Left hindlimb (tissue), 1 donor: ENCODE measurements around the gene PTCD3.
A peak's percentile ranks its signal among the peaks of the same experiment; 100 is the strongest.

Source experiments
- DNase-seq: peaks from one replicate; pipeline ENCODE4 v3.0.0-alpha.2; 2018

PTCD3 gene

DNA sequence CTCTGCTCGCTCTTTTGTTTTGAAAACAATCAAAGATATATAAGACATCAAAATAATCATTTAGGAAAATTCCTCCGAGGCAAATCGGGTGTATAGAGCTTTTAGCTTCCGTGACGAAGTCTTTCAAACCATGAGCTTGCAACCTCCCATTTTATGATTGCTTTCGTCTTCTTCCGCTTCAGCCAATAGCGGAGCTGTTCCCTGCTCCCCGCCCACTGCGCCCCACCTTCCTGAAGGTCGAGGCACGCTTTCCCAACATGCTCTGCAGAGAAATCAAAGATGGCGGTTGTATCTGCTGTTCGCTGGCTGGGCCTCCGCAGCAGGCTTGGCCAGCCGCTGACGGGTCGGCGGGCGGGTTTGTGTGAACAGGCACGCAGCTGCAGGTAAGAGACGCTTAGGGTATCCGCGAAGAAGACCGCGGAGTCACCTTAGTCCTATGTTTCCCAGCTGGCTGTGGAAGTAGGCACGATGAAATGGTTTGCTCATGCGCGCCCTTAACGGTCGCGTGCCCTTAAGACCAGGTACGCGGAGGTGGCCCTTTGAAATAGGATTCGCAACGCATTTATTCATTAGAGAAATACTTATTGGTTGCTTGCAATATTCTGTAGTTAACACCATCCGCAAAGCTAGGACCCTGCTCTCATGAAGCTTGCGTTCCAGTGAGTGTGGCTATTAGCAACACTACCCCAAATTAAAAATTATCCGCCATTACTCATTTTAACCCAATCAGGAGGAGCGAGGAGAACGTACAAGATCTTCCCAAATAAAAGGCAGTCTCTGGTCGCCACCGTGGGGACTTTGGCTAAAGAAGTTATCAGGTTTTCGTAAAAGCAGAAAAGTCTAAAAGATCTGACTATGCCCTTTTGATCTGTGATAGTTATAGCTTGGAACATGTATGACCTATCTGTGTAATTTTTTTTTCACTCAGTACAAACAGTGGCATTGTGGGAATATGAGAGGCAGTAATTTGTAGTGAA is at the start of gene PTCD3:
Gene PTCD3, plus strand, starts transcription at position 267 of the 977 bp plus-strand sequence. Its CDS starts 13 bp downstream, at position 280.
- peak; percentile 95 for DNase-seq

DNA sequence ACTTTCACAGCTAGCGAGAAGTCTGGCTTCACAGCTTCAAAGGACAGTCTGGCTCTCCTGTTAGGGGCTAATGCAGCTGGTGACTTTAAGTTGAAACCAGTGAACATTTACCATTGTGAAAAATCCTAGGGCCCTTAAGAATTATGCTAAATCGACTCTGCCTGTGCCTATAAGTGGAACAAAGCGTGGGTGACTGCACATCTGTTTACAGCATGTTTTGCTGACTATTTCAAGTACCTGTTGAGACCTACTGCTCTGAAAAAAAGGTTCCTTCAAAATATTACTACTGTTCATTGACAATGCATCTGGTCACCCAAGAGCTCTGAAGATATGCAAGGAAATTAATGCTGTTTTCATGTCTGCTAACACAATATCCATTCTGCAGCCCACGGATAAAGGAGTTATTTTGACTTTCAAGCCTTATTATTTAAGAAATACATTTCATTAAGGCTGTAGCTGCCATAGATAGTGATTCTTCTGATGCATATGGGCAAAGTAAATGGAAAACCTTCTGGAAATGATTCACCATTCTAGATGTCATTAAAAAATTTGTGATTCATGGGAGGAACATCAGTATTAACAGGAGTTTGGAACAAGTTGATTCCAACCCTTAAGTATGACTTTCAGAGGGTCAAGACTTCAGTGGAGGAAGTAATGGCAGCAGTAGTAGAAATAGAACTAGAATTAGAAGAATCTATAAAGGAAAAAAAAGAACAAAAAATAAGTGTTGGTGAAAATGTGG is 49.3 kb upstream of the PTCD3 start:
- no peak for DNase-seq

DNA sequence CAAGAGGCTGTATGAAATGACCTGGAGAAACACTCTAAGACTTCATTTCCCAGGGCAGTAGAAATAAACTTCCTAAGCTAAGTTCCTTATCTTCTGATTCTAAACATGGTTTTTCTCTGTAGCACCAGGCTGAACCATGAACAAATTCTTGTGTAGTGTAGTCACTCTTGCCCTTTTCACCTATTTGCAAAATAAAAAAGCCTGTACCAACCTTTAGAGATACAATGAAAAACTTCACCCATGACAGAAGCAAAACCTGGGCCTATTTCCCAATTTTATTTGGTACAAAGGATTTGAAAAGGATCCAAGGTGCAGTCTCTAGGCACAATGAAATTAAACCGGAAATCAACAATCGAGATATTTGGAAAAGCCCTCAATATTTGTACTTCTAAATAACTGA is 44.0 kb upstream of the PTCD3 start:
- no peak for DNase-seq

DNA sequence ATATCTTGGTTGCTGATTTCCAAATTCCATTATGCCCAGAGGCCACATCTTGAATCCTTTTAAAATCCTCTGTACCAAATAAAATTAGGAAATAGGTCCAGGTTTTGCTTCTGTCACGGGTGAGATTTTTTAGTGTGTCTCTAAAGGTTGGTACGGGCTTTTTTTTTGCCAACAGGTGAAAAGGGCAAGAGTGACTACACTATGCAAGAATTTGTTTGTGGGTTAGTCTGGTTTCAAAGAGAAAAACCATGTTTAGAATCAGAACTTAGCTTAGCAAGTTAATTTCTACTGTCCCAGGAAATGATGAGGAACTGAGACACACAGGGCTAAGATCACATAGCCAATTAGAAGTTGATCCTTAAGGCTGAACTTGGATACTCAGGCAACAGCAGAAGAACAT is 42.0 kb upstream of the PTCD3 start:
- DNase-seq: no peak

DNA sequence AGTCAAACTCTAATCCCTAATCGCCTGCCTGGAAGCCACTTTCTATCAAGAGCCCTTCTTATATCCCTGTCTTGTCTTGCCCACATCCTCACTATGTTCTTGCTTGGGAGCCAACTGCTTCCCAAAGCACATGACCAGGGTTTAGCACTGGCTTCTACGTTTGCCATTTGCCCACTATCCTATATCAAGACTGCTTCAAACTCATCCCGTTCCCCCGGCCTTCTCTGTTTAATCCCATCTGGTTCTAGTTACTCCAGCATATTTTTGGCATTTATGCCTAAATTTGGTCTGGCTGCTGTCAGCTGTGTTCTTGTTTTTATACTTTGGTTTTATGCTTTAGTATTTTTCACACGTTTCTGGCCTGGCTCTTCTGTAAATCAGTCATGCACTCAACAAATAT is 40.5 kb upstream of the PTCD3 start:
- no peak for DNase-seq

DNA sequence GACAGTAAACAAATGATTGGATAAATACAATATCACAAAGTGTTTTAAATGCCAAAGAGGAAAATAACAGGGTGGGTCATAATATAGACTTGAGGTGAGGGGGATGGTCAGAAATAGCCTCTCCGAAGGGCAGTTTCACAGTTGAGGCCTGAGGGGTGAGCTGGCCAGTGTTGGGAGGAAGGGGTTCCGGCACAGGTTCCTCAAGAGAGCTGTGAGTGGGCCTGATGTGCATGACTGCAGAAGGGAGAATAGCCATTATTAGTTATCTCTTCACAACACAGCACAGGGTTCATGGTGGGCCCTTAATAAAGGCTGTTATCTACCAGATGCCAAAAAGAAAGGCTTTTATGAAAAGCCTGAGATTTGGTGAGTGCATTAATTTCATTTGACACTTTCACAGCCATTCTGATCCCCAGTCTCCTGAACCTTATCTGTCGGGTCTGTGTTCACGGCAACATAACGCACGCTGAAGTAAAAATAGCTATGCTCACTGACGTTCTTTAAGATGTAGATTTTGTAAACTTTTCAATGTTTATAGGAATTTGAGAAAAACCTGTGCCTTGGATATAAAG is 39.9 kb upstream of the PTCD3 start:
- DNase-seq: no peak

DNA sequence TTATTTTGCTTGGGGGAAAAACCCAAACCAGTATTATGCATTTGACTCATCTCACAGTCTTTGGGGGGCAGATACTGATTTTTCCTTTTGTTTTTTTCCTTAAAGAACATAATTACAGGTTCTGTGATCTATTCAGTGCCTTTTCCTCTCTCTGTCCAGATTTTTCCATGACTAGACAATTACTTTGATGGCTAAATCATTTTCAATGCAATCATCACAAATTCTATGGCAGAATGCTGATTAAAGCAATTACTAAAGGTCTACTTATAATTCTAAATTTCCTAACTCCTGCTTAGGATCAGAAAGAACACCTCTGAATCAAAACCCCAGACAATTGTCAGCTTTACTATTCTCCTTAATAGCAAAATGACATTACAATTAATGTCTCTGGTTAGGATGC is 39.1 kb upstream of the PTCD3 start:
- DNase-seq: no peak

DNA sequence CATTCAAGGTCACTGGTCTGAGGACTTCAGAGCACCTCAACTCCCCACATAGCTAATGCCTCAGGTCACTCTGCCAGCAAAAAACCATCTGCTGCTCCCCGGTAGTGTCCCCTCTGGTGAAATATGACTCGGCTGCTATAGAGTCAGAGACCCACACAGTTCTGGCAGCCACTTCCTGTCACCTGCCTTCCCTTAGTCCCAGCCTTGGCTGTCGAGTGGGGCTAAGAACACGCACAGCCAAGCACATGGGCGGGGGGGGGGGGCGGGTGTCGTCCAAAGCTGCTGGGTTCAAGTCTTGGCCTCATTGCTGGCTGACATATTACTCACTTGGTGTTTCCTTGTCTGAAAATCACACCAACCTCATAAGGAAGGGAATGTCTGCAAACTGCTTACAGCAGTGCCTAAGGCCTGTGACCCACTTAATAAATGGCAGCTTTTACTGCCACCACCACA is 37.9 kb upstream of the PTCD3 start:
- no peak for DNase-seq

DNA sequence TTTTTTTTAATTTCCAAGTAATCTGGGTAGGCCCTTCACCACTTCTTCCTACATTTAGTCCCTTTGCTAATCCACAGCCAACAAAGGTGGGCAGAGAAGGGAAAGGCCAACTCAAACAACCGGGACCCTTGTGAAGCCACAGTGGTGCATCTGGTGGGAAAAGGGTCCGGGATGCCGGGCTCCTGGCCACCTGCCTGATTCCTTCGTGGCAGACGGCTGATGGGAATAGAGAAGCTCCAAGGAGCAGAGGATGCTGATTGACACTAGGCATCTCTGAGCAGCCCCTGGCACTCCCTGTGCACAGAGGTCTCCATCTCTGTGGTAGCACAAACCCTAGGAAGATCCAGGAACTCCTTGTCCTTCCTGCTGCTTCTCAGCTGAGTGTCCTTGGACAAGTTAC is 37.4 kb upstream of the PTCD3 start:
- no peak for DNase-seq

DNA sequence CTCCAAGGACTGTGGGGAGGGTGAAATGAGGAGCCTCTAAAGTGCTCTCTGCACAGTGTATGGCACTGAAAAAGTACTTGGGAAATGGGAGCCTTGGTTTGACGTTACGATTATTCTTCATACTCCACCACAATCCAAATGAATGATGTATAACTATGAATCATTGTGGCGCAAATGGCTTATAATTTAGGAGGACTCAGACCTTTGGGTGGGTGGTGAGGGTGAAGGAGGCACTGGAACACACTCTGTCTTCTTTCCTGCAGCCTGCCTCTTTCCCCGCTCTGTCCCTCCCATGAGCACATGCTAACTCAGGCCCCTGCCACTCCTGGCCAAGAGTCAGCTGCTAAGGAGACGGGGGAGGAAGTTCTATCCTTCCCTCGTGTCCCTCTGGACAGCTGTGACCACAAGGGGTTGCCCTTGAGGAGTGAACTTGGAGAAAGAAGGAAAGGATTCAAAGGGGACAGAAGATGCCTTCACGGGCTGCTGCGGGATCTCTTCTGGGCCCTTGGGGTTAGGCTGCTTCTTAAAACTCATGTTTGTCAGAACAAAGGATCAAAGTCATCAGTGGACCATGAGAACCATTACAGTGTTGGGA is 36.8 kb upstream of the PTCD3 start:
- no peak for DNase-seq

DNA sequence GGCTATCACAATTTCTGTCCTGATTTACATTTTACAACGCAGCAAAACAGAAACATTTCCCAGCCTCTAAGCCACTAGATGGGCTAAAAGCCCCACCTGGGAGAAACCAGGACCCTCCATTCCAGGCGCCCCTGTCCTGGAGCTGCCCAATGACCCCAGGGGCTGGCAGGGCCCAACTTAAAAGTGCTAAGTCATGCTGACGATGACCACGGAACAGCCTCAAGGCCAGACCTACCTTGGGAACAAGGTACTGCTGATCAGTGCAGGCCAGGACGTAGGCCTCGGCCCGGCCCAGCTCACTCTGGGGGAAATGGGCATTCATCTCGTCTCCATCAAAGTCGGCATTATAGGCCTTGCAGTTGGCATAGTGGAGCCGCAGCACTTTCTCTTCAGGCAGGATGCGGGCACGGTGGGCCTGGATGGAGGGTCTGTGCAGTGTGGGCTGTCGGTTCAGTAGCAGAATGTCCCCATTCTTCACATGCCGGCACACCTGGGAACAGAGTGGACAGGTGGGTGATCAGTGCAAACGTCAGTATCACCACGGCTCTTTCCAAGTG is 36.2 kb upstream of the PTCD3 start:
- DNase-seq: no peak

DNA sequence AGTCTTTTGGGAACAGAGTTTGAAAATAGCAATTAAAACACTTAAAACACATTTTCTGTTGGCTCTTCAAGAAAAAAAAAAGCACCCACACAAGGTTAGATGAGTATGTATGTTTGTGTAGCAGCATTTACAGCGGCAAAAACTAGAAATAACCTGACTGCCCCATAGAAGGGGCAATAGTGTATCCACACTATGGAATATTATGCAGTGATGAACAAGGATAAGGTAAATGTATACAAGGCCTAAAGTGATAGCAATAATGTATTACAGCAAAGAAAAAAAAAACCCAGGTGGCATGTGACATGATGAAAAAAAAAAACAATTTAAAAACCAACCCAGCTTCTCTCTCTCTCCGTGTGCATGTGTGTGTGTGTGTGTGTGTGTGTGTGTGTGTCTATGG is 35.2 kb upstream of the PTCD3 start:
- DNase-seq: no peak

DNA sequence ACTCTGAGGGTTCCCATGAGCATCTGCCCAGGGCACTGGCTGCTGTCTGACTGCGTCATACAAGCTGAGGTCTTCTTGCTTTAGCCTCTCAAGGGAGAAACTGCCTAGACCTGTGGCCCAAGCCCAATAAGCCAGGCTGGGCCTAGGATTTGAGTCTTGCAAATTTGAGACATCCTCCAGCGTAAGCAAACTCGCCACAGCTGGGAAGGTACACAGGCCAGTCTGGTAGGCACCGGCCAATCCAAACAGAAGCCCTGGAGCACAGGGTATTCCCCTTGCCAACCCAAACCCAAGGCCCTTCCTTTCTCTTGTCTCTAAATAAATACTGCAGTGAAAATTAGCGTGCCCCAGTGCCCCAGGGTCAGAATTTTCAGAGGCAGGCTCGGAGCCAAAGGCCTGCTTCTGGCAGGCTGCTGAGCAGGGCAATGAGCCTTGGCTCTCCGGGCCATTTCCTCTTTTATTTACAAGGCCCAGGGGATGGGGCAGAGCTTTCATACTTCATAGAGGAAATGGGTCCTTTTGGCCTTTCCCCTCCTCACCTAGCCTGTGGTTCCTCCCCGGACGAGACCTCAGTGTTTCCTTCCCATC is 33.7 kb upstream of the PTCD3 start:
- DNase-seq: peak; percentile 76

DNA sequence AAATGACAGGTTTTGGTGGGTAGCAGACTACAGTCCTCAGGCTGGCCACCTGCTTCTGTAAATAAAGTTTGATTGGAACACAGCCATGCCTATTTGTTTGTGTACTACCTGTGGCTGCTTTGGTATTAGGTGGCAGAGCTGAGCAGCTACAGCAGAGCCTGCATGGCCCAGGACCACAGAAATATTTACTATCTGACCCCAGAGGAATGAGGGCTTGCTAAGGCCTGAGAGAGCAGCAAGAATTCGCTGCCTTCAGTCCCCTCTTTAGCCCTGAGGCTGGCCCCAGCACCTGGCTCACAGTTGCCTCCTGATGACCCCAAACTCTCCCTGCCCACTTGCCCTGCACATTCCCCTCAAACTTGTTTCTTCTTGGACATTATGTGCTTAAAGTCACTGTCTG is 32.8 kb upstream of the PTCD3 start:
- DNase-seq: no peak

DNA sequence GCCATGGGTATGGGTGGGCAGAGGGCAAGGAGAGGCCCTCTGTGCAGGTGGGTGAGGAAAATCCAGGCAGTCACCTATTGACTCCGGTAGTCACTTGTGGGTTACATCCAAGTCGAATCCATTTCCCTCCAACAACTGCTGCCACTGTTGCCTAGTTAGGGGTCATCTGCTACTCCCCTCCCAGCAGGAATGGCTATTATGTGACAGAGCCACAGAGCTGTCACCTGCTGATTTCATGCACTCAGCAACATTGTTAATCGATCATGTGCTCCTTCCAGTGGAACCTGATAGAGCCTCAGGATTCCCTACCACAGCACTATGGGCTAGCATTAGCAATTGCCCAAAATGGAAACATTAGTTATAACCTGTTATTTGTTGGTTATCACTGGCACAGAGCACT is 31.8 kb upstream of the PTCD3 start:
- DNase-seq: no peak

DNA sequence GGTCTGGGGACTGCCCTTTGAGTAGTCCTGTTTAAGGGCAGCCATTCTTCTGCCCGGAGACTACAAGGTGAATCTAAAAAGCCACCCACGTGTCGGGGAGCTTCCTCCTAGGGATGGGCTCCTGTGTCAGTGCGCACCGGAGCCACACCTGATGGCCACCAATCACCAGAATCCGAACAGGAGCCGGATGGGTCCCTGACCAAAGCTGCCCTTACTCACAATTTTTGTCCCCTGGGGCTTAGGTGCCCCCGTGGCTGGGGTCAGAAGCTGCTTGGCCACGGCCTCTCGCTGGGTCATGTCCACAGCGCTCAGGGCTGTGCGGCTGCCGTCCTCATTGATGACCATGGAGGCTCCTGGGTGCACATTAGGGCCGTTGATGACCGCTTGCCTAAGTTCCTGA is 31.2 kb upstream of the PTCD3 start:
- DNase-seq: no peak

DNA sequence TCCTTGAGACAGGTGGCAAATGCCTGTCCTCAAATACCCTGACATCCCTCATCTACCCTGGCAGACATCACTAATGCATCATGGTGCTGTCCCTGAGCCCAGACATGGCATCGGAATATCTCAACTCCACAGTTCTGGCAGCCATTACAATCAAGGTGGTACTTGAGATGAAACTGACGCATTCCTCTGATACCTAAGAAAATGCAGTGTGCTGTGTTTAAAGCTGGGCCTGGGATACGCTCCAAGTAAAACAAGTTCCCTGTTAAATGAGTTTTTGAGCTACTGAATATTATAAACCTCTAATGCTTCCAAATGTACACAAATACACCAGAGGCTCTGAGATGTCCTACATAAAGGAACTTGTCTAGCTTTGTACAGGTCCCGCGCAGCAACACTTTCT is 30.1 kb upstream of the PTCD3 start:
- DNase-seq: no peak

DNA sequence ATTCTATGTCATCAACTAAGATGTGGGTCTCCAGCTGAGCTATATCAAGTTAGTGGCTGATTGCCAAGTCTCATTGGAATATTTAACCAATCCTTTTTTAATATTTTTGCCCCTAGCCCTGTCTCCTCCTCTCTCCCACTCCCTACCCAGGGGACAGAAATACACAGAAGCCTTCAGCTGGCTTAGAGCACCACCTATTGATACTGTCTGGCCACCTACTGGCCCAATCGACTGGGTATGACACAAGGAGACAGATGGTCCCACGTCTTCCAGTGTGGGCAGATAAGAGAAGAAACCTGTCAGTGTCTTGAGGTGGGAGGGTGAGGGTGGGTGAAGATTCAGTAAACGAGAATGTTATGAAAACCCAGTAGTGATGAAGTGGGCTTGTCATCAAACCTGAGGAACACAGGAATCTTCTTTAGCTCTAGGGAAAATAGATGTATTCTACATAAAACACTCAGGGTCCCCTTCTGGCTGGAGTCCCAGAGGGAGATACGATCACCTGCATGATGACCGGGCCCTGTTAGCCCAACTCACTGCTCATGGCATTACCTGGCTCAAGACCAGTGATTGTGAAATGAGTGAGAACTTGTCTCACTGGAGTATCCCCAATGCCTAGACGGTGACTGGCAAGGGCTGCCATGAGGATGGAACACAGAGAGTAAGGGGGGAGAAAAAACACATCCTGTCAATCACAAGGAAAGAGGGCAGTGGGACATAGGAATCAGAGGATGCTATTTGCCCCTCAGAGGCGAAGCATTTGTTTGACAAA is 27.1 kb upstream of the PTCD3 start:
- no peak for DNase-seq

DNA sequence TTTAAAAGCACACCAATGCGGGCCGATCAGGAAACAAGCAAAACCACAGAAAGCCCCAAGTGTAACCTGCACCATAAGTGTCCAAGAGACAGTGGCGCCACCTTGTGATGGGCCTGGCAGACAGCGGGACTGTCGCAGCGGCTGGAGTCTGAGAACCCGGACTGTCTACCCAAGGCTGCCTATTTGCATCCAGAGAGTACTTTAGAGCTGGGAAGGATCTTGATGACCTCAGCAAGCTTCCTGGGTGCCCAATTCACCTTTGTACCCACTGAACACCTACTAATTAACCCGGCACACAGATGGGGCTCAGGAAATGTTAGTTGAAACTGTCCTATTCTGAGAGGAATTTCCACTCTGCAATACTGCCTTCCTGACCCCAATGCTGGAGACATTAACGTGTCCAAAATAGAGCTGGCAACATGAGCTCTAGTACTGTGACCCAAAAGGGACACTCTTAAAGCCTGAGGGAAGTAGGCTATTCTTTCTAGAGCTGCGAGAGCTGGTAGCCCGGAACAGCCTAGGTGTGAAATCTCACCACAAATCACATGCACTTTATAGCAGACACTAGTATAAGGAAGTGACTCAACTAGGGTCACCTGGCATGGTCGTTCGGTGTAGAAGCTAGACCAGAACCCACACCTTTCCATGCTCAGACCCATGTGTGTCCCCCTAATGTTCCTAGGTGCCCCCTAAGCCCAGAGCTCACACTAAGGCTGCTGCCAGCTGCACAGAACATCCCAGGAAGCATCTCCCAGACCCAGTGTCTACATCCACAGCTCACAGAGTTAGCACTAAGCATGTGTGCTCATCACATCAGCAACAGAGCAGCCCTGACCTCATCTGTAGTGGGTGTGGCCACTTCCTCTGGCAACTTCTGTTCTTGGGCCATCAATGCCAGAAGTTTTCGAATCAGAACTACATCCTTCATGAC is 25.8 kb upstream of the PTCD3 start:
- DNase-seq: peak; percentile 67

DNA sequence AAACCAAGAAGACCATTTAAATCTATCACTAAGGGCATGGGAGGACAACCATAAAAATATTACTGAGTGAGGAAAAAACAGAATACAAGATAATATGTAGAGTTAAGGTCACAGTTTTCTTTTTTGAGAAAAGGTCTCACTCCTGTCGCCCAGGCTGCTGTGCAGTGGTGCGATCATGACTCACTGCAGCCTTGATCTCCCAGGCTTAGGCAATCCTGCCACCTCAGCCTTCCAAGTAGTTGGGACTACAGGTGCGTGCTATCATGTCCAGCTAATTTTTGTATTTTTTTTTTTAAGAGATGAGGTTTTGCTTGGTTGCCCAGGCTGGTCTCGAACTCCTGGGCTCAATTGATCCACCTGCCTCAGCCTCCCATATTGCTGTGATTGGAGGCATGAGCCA is 24.3 kb upstream of the PTCD3 start:
- DNase-seq: no peak

DNA sequence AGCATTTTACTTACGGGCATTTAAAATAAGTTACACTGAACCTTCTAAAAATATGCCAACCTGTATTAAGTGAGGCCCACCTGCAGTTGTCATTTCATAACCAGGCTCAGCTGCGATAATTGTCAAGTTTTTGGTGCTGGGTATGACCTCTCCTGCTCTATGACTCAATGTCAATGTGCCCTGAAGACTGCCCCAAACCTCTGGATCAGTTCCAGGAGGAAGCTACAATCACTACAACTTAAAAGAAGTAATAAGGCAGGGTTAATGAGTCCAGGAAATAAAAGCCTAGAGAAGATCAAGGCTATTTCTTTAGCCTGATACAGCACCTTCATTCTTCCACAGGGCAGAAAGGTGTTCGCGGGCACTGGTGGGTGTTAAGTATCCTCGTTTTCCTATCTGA is 23.3 kb upstream of the PTCD3 start:
- no peak for DNase-seq
